CD14-positive monocyte (primary cell): ENCODE measurements around the gene DSCAML1. TPM values are rescaled to one million over a fixed set of nuclear protein-coding genes. Genes with fewer than 3 reads are reported as not detected.

Experiments
- DNase-seq, 3 donors: peaks; one replicate each; pipeline ENCODE4 v3.0.0-alpha.2; 2011 to 2022
- H2AFZ ChIP-seq: 2 replicates; pipeline ENCODE4 v1.6.0; 2012; ENCODE audit warnings: mild to moderate bottlenecking, low read depth, low read length, inconsistent platforms; ENCODE audit not compliant: insufficient read depth, poor library complexity, severe bottlenecking
- H3K27ac ChIP-seq, 2 donors: 1 replicate in 1 of 2; 2 replicates in 1 of 2; pipeline ENCODE4 v1.5.1; 2012 to 2013; ENCODE audit warnings: low read length in 2 of 2, control low read depth in 1 of 2, inconsistent platforms in 1 of 2, low read depth in 1 of 2, mild to moderate bottlenecking in 1 of 2
- H3K27me3 ChIP-seq, 2 donors: one replicate each; pipeline versions ENCODE4 v1.6.0 to v1.6.1; 2011 to 2013; ENCODE audit warnings: low read length in 2 of 2; ENCODE audit not compliant: control insufficient read depth in 2 of 2, insufficient read depth in 2 of 2
- H3K36me3 ChIP-seq, 2 donors: replicated peaks in 1 of 2; 1 replicate in 1 of 2; 2 replicates in 1 of 2; pipeline versions ENCODE4 v1.5.1 to v1.6.1; 2012 to 2013; ENCODE audit warnings: low read length in 2 of 2, control low read depth in 1 of 2, inconsistent platforms in 1 of 2, mild to moderate bottlenecking in 1 of 2; ENCODE audit not compliant: insufficient read depth in 2 of 2, control insufficient read depth in 1 of 2
- H3K4me1 ChIP-seq, 2 donors: 1 replicate in 1 of 2; 2 replicates in 1 of 2; pipeline versions ENCODE4 v1.5.1 to v1.6.1; 2012 to 2013; ENCODE audit warnings: low read length in 2 of 2, control low read depth in 1 of 2, inconsistent platforms in 1 of 2, mild to moderate bottlenecking in 1 of 2, moderate library complexity in 1 of 2; ENCODE audit not compliant: insufficient read depth in 2 of 2, control insufficient read depth in 1 of 2
- H3K4me2 ChIP-seq: replicated peaks from 2 replicates; pipeline ENCODE3; 2012; ENCODE audit warnings: low read length, moderate library complexity, mild to moderate bottlenecking; ENCODE audit not compliant: poor library complexity, severe bottlenecking; ENCODE audit errors: extremely low read depth
- H3K4me3 ChIP-seq, 3 experiments: fragments of 200-600 bp in 1 of 3; sonication (generic) in 1 of 3; replicated peaks in 1 of 3; 1 replicate in 2 of 3; 2 replicates in 1 of 3; pipeline ENCODE4 v1.5.1; 2011 to 2013; ENCODE audit warnings: low read length in 3 of 3, mild to moderate bottlenecking in 3 of 3, control low read depth in 2 of 3, low read depth in 2 of 3, inconsistent platforms in 1 of 3, moderate library complexity in 1 of 3
- H3K79me2 ChIP-seq: 2 replicates; pipeline ENCODE4 v1.6.0; 2012; ENCODE audit warnings: mild to moderate bottlenecking, control low read depth, inconsistent platforms, low read length, moderate library complexity; ENCODE audit not compliant: insufficient read depth
- H3K9ac ChIP-seq: 2 replicates; pipeline ENCODE4 v1.6.0; 2017; ENCODE audit warnings: low read length, mild to moderate bottlenecking; ENCODE audit not compliant: insufficient read depth, poor library complexity, severe bottlenecking
- H3K9me3 ChIP-seq, 2 donors: replicated peaks in 1 of 2; 1 replicate in 1 of 2; 2 replicates in 1 of 2; pipeline versions ENCODE4 v1.5.1 to v1.6.1; 2012 to 2013; ENCODE audit warnings: low read length in 2 of 2, control low read depth in 1 of 2; ENCODE audit not compliant: control insufficient read depth in 1 of 2, insufficient read depth in 1 of 2
- H4K20me1 ChIP-seq: 2 replicates; pipeline ENCODE4 v1.6.0; 2012; ENCODE audit warnings: mild to moderate bottlenecking, low read length, control low read depth, moderate library complexity; ENCODE audit not compliant: insufficient read depth
- H3K27ac Mint-ChIP-seq, 7 donors: one replicate each; pipeline ENCODE4 v1.8.0; 2020; ENCODE audit warnings: mild to moderate bottlenecking in 7 of 7, mixed read lengths in 7 of 7, moderate library complexity in 6 of 7, inconsistent platforms in 2 of 7
- H3K27me3 Mint-ChIP-seq, 3 donors: one replicate each; pipeline ENCODE4 v1.8.0; 2021 to 2022; ENCODE audit warnings: low read depth in 3 of 3, mild to moderate bottlenecking in 3 of 3, mixed read lengths in 3 of 3, moderate library complexity in 3 of 3, inconsistent platforms in 1 of 3
- H3K36me3 Mint-ChIP-seq, 2 donors: one replicate each; pipeline ENCODE4 v1.8.0; 2020; ENCODE audit warnings: mixed read lengths in 2 of 2, inconsistent platforms in 1 of 2, mild to moderate bottlenecking in 1 of 2
- H3K4me1 Mint-ChIP-seq: one replicate; pipeline ENCODE4 v1.8.0; 2020; ENCODE audit warnings: mild to moderate bottlenecking, mixed read lengths
- H3K4me3 Mint-ChIP-seq, 2 donors: one replicate each; pipeline ENCODE4 v1.8.0; 2020; ENCODE audit warnings: mild to moderate bottlenecking in 2 of 2, mixed read lengths in 2 of 2, moderate library complexity in 1 of 2
- H3K9me3 Mint-ChIP-seq, 7 donors: one replicate each; pipeline ENCODE4 v1.8.0; 2020 to 2022; ENCODE audit warnings: mixed read lengths in 7 of 7, mild to moderate bottlenecking in 6 of 7, moderate library complexity in 6 of 7, inconsistent platforms in 2 of 7
- CTCF ChIP-seq: fragments of 200-600 bp; IDR thresholded peaks from one replicate; pipeline ENCODE4 v1.8.0; 2022; ENCODE audit warnings: antibody characterized with exemption, mild to moderate bottlenecking
- WGBS: methylation state at CpG from one replicate; pipeline ENCODE4 v1.1.5; 2013; ENCODE audit warnings: missing lambda C conversion rate; ENCODE audit not compliant: insufficient coverage; 5-methylcytosine and 5-hydroxymethylcytosine counted together
- intact Hi-C, 2 donors: fragments of 100-400 bp; cut with micrococcal nuclease; formaldehyde crosslinking; loops; one replicate each; pipeline versions ENCODE4 v1.15.0 to v1.15.1; 2023
- polyA plus RNA-seq, 3 donors: library from polyadenylated mRNA; depleted of rRNA in 1 of 3; unstranded in 2 of 3; stranded (reverse) in 1 of 3; fragments of 300-500 nt in 2 of 3; fragments of >200 nt in 1 of 3; fragmentation: Illumina TruSeq in 2 of 3; gene quantifications; 1 replicate in 2 of 3; 2 replicates in 1 of 3; pipeline ENCODE4 v1.2.3, GENCODE V29; 2012 to 2021

The DSCAML1 gene
- polyA plus RNA-seq, 3 donors: not detected

- Mint-ChIP-seq H3K4me3 (no peak overlapping the region), H3K4me1 (peaks cover 1% of the 10 kb centered on the region), H3K27me3 (peaks cover 1 to 18% (median 3%) of the 10 kb centered on the region in 3 donors), H3K27ac (no peak overlapping the region), H3K9me3 (no peaks in the 10 kb centered on the region), H3K36me3 (no peaks in the 10 kb centered on the region)
- Histone ChIP-seq H3K4me1 (no peaks in the 10 kb centered on the region), H3K79me2 (no peaks in the 10 kb centered on the region), H3K27me3 (no peaks in the 10 kb centered on the region), H3K36me3 (no peaks in the 10 kb centered on the region), H3K9ac (no peak overlapping the region), H3K27ac (no peak overlapping the region), H3K4me2 (no peak overlapping the region), H2AFZ (no peak overlapping the region), H3K9me3 (no peaks in the 10 kb centered on the region), H3K4me3 (no peak overlapping the region), H4K20me1 (no peaks in the 10 kb centered on the region)
- no peak for DNase-seq
- WGBS: 90% methylated on average over 12 of the region's 14 CpGs
- TF ChIP-seq CTCF: no peak
- intact Hi-C loops: loop anchor here (10.0 kb wide), 2 partner anchors 522 to 532 kb away; no protein-coding TSS in a partner anchor
Observed at GRCh38 chr11:117423046-117423575, 373.9 kb downstream of the DSCAML1 start.

- Histone ChIP-seq H3K9ac (no peak overlapping the region), H4K20me1 (no peaks in the 10 kb centered on the region), H3K27ac (no peak overlapping the region), H3K9me3 (no peaks in the 10 kb centered on the region), H3K36me3 (no peaks in the 10 kb centered on the region), H3K27me3 (no peaks in the 10 kb centered on the region), H3K4me1 (no peaks in the 10 kb centered on the region), H2AFZ (no peak overlapping the region), H3K79me2 (no peaks in the 10 kb centered on the region), H3K4me2 (no peak overlapping the region), H3K4me3 (no peak overlapping the region)
- no peak overlapping the region for H3K4me3 Mint-ChIP-seq
- no peak overlapping the region for H3K27ac Mint-ChIP-seq
- no peaks in the 10 kb centered on the region for H3K36me3 Mint-ChIP-seq
- H3K27me3 Mint-ChIP-seq: peaks cover 0 to 17% (median 1%) of the 10 kb centered on the region in 3 donors
- TF ChIP-seq CTCF: no peak
- 94% methylated on average over 3 of the region's 7 CpGs for WGBS
- intact Hi-C loops: loop anchor here (10.0 kb wide), 2 partner anchors 523 to 533 kb away; no protein-coding TSS in a partner anchor
- no peak for DNase-seq
- H3K4me1 Mint-ChIP-seq: peaks cover 1% of the 10 kb centered on the region
- no peaks in the 10 kb centered on the region for H3K9me3 Mint-ChIP-seq
Observed at GRCh38 chr11:117421476-117421875, 375.5 kb downstream of the DSCAML1 start.
